ENCODE measurements around the gene SMYD4. TPM values are rescaled to one million over a fixed set of nuclear protein-coding genes. Genes with fewer than 3 reads are reported as not detected.
A peak's percentile ranks its signal among the peaks of the same experiment; 100 is the strongest.
"Not testable (repeated sequence)": the region's sequence is repeated elsewhere in the genome, so short reads cannot be mapped to it uniquely, and the experiment has no call there.

SMYD4 gene
- total and polyA plus RNA-seq, 4 experiments from 2014 or later, result 3.1 to 31.5 (median 25.7) TPM

DNA sequence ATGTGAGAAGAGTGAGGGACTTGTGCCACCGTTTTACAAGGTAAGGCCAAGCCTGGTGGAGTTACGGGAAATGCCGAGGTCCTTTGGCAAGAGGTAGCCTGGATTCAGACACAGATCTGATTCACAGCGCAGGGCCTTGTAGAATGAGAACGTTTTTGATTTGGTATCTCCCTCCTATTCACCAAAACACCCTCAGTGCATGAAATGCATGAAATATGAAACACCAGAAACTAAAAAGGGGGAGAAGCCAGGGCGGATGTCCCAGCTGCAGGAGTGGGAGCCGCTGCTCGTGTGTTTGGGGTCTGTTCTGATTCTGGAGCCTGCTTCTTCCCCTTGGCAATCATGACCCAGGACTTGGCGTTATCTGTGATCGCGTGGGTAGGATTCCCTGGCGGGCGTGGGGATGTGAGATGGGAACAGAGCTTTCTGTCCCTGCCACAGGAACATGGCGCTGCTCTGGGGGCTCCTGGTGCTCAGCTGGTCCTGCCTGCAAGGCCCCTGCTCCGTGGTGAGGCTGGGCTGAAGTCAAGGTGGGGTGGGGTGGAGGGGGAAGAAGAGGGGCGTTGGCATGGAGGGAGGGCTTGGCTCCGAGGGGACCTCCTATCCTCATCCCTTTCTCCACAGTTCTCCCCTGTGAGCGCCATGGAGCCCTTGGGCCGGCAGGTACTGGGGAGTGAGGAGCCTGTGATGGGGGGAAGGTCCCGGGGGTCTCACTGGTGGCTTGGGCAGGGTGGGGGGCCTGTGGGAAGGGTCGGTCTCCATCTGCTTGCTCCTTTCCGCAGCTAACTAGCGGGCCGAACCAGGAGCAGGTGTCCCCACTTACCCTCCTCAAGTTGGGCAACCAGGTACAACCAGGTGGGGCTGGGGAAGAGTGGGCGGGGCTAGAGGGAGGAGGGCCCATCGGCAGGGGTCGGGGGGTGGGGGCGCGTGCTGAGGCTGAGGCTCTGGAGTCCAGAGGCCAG lies 84.9 kb downstream of the SMYD4 start:
- Histone ChIP-seq H3K9me3 (ENCODE audit: control insufficient read depth in 1 of 2, low read length in 2 of 2) (no peaks in the 10 kb centered on the region), H3K4me3 (ENCODE audit: low read length in 2 of 2) (no peak overlapping the region), H3K36me3 (ENCODE audit: insufficient read depth, low read length) (no peaks in the 10 kb centered on the region), H3K27me3 (ENCODE audit: insufficient read depth, low read length) (no peaks in the 10 kb centered on the region), H3K4me1 (ENCODE audit: insufficient read depth, low read length) (no peaks in the 10 kb centered on the region), H3K27ac (ENCODE audit: low read depth, low read length) (no peak overlapping the region)
- CTCF ChIA-PET (ENCODE audit: partially characterized antibody), result no interaction called here
- POLR2A ChIA-PET (ENCODE audit: partially characterized antibody), result no interaction called here
- H3K4me1 Mint-ChIP-seq, result no peaks in the 10 kb centered on the region
- H3K4me3 Mint-ChIP-seq, result no peak overlapping the region
- no peak for DNase-seq
- no peaks in the 10 kb centered on the region for H3K36me3 Mint-ChIP-seq
- H3K9me3 Mint-ChIP-seq, result no peaks in the 10 kb centered on the region
- no peaks in the 10 kb centered on the region for H3K27me3 Mint-ChIP-seq
- intact Hi-C loops (cut with micrococcal nuclease), result no loop called here
- H3K27ac Mint-ChIP-seq, result no peak overlapping the region

DNA sequence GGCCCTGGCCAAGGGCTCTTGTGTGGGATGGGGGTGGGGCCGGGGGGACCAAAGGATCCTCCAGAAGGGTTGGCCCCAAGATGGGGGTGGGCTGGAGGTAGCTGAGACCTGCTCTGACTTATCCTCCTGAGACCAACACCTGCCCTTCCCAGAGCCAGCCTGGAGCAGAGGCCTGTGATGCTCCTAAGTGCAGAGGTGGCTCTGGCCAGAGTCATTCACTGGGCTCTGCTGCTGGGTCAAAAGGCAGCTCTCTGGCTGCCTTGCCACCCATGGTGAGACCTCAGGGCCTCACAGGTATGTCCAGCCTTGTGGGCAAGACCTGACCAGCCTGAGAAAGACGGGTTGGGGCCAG lies 86.6 kb downstream of the SMYD4 start:
- H3K4me3 ChIP-seq (ENCODE audit: low read length in 2 of 2), result no peak overlapping the region
- no peaks in the 10 kb centered on the region for H3K9me3 ChIP-seq (ENCODE audit: control insufficient read depth in 1 of 2, low read length in 2 of 2)
- no peaks in the 10 kb centered on the region for H3K36me3 ChIP-seq (ENCODE audit: insufficient read depth, low read length)
- Mint-ChIP-seq H3K27me3 (no peaks in the 10 kb centered on the region), H3K4me1 (no peaks in the 10 kb centered on the region), H3K27ac (no peak overlapping the region), H3K9me3 (no peaks in the 10 kb centered on the region), H3K4me3 (no peak overlapping the region), H3K36me3 (no peaks in the 10 kb centered on the region)
- ChIA-PET POLR2A (ENCODE audit: partially characterized antibody) (interaction anchor here (0.6 to 1.9 kb wide), 3 partner anchors 13 to 72 kb away, joined by 3 to 5 read pairs (median 3); no protein-coding TSS in a partner anchor), CTCF (ENCODE audit: partially characterized antibody) (no interaction called here)
- H3K4me1 ChIP-seq (ENCODE audit: insufficient read depth, low read length), result no peaks in the 10 kb centered on the region
- DNase-seq, result no peak
- H3K27ac ChIP-seq (ENCODE audit: low read depth, low read length), result no peak overlapping the region
- intact Hi-C loops (cut with micrococcal nuclease), result no loop called here
- no peaks in the 10 kb centered on the region for H3K27me3 ChIP-seq (ENCODE audit: insufficient read depth, low read length)

GRCh38 chr17:1742371-1743087 lies 87.2 kb downstream of the SMYD4 start, which contains the start of gene SERPINF2:
SERPINF2 (plus strand) TSS chr17:1742871; CDS start chr17:1744996, 2,125 bp downstream.
- H3K27ac ChIP-seq (ENCODE audit: low read depth, low read length), result no peak within 1 kb of the TSS
- H3K27me3 ChIP-seq (ENCODE audit: insufficient read depth, low read length), result no peaks in the 10 kb centered on the region
- ChIA-PET POLR2A (ENCODE audit: partially characterized antibody) (interaction anchor here (1.5 to 1.9 kb wide), 2 partner anchors 12 to 26 kb away, joined by 3 to 5 read pairs; no protein-coding TSS in a partner anchor), CTCF (ENCODE audit: partially characterized antibody) (no interaction called here)
- no peaks in the 10 kb centered on the region for H3K36me3 ChIP-seq (ENCODE audit: insufficient read depth, low read length)
- H3K4me3 ChIP-seq (ENCODE audit: low read length in 2 of 2), result no peak within 1 kb of the TSS
- DNase-seq, result no peak
- no peaks in the 10 kb centered on the region for H3K4me1 ChIP-seq (ENCODE audit: insufficient read depth, low read length)
- H3K9me3 ChIP-seq (ENCODE audit: control insufficient read depth in 1 of 2, low read length in 2 of 2), result no peaks in the 10 kb centered on the region
- peaks cover 0 to 2% (median 0%) of the 10 kb centered on the region in 4 donors for H3K4me1 Mint-ChIP-seq
- H3K27me3 Mint-ChIP-seq, result no peaks in the 10 kb centered on the region
- peak within 1 kb of the TSS in 5 of 7 donors; percentile 57 to 74 (median 65) for H3K27ac Mint-ChIP-seq
- no peaks in the 10 kb centered on the region for H3K9me3 Mint-ChIP-seq
- H3K36me3 Mint-ChIP-seq, result no peaks in the 10 kb centered on the region
- no peak within 1 kb of the TSS for H3K4me3 Mint-ChIP-seq
- intact Hi-C loops (cut with micrococcal nuclease), result no loop called here

DNA sequence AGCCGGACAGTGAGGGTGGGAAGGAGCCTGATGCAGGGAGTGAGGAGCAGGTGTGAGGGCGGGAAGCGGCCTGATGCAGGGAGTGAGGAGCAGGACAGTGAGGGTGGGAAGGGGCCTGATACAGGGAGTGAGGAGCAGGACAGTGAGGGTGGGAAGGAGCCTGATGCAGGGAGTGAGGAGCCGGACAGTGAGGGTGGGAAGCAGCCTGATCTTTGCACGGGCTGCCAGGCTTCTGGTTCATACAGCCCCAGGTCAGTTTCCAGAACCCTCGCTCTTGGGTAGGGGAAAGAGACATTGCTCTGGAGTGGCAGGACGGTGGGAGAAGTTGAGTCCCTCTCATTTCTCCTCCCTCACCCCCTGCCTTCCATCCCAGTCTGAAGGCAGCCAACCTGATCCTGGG lies 87.8 kb downstream of the SMYD4 start:
- DNase-seq; H3K27me3 Mint-ChIP-seq; H3K9me3 ChIP-seq (ENCODE audit: control insufficient read depth in 1 of 2, low read length in 2 of 2); POLR2A ChIA-PET (ENCODE audit: partially characterized antibody); H3K9me3 Mint-ChIP-seq; H3K27me3 ChIP-seq (ENCODE audit: insufficient read depth, low read length); H3K4me3 Mint-ChIP-seq; H3K4me1 ChIP-seq (ENCODE audit: insufficient read depth, low read length); H3K36me3 ChIP-seq (ENCODE audit: insufficient read depth, low read length); CTCF ChIA-PET (ENCODE audit: partially characterized antibody); intact Hi-C loops (cut with micrococcal nuclease); H3K27ac ChIP-seq (ENCODE audit: low read depth, low read length); H3K4me1 Mint-ChIP-seq; H3K4me3 ChIP-seq (ENCODE audit: low read length in 2 of 2); H3K36me3 Mint-ChIP-seq: not testable (repeated sequence)
- peak overlapping the region in 1 of 7 donors; percentile 69 for H3K27ac Mint-ChIP-seq

DNA sequence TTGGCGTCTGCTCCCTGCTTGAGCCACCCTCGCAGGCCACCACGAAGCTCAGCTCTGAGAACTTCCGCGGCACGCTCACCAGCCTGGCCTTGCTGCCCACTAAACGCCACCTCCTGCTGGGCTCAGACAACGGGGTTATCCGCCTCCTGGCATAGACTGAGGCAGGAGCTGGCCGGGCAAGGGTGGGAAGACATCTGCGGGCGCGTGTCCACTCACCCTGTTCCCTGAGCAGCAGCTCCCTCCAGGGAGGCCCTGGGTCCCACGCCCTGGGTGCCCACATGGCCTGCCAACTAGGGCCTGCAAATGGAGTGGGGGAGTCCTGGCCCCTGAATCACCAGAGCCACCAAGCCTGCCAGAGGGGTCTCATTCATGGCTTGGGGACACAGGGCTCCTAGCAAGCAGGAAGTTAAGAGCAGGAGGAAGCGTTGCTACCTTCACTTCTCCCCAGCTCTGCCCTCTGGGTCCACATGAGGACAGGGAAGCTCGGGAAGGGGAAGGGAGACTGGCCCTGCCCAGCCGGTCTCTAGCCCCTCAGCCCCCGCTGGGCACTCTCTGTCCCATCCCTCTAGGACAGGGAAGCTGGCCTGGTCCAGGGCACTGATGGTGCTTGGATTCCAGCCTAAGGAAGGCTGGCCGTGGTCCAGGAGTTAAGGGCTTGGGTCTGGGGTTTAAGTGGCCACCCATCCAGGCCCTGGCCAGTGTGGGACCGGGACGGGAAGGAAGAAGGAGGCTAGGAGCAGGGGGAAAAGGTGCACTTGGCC lies 92.0 kb downstream of the SMYD4 start:
- intact Hi-C loops (cut with micrococcal nuclease), result no loop called here
- H3K4me3 ChIP-seq (ENCODE audit: low read length in 2 of 2), result no peak overlapping the region
- Mint-ChIP-seq H3K27ac (peak overlapping the region in 1 of 7 donors; percentile 17), H3K36me3 (peaks cover 4 to 18% of the 10 kb centered on the region in 2 donors), H3K4me3 (no peak overlapping the region), H3K27me3 (no peaks in the 10 kb centered on the region), H3K9me3 (no peaks in the 10 kb centered on the region), H3K4me1 (peaks cover 2 to 29% (median 5%) of the 10 kb centered on the region in 4 donors)
- no peaks in the 10 kb centered on the region for H3K27me3 ChIP-seq (ENCODE audit: insufficient read depth, low read length)
- DNase-seq, result no peak
- H3K9me3 ChIP-seq (ENCODE audit: control insufficient read depth in 1 of 2, low read length in 2 of 2), result no peaks in the 10 kb centered on the region
- CTCF ChIA-PET (ENCODE audit: partially characterized antibody), result no interaction called here
- H3K27ac ChIP-seq (ENCODE audit: low read depth, low read length), result peak overlapping the region; percentile 20
- peaks cover 15% of the 10 kb centered on the region for H3K4me1 ChIP-seq (ENCODE audit: insufficient read depth, low read length)
- POLR2A ChIA-PET (ENCODE audit: partially characterized antibody), result interaction anchor here (1.9 to 2.8 kb wide), 2 partner anchors 11 to 27 kb away, joined by 11 to 12 read pairs; partner anchors contain the start of gene WDR81
- H3K36me3 ChIP-seq (ENCODE audit: insufficient read depth, low read length), result no peaks in the 10 kb centered on the region

GRCh38 chr17:1736348-1737281 lies 93.1 kb downstream of the SMYD4 start:
- ChIA-PET POLR2A (ENCODE audit: partially characterized antibody) (interaction anchor here (0.9 to 2.8 kb wide), 3 partner anchors 10 to 87 kb away, joined by 3 to 12 read pairs (median 11); partner anchors contain the start of gene WDR81), CTCF (ENCODE audit: partially characterized antibody) (interaction anchor here (1.1 kb wide), 2 partner anchors 18 to 26 kb away, joined by 3 to 5 read pairs; no protein-coding TSS in a partner anchor)
- intact Hi-C loops (cut with micrococcal nuclease), result no loop called here
- H3K4me3 ChIP-seq (ENCODE audit: low read length in 2 of 2), result no peak overlapping the region
- peak in 4 of 5 donors; percentile 32 to 51 (median 44) for DNase-seq
- no peaks in the 10 kb centered on the region for H3K9me3 Mint-ChIP-seq
- peak overlapping the region in 6 of 7 donors; percentile 36 to 92 (median 78) for H3K27ac Mint-ChIP-seq
- H3K36me3 ChIP-seq (ENCODE audit: insufficient read depth, low read length), result no peaks in the 10 kb centered on the region
- H3K27me3 Mint-ChIP-seq, result no peaks in the 10 kb centered on the region
- no peaks in the 10 kb centered on the region for H3K27me3 ChIP-seq (ENCODE audit: insufficient read depth, low read length)
- peaks cover 2 to 29% (median 5%) of the 10 kb centered on the region in 4 donors for H3K4me1 Mint-ChIP-seq
- H3K9me3 ChIP-seq (ENCODE audit: control insufficient read depth in 1 of 2, low read length in 2 of 2), result no peaks in the 10 kb centered on the region
- H3K4me1 ChIP-seq (ENCODE audit: insufficient read depth, low read length), result peaks cover 15% of the 10 kb centered on the region
- peaks cover 4 to 20% of the 10 kb centered on the region in 2 donors for H3K36me3 Mint-ChIP-seq
- peak overlapping the region in 1 of 8 donors; percentile 45 for H3K4me3 Mint-ChIP-seq
- H3K27ac ChIP-seq (ENCODE audit: low read depth, low read length), result peak overlapping the region; percentile 32

Data from CD4-positive, alpha-beta memory T cell (primary cell).